Suprapubic skin (tissue), 4 donors: ENCODE measurements around the gene JAZF1.

Source experiments
- CTCF ChIP-seq, 2 donors: fragments of 200-600 bp in 1 of 2; fragments of 450-650 bp in 1 of 2; sonication (generic) in 1 of 2; IDR thresholded peaks; one replicate each; pipeline ENCODE4 v1.5.1; 2016 to 2019; ENCODE audit warnings: antibody characterized with exemption in 2 of 2, mild to moderate bottlenecking in 1 of 2, moderate library complexity in 1 of 2
- EP300 ChIP-seq: sonication (generic); formaldehyde crosslinking; IDR thresholded peaks from one replicate; pipeline ENCODE4 v1.6.1; 2017; ENCODE audit warnings: antibody characterized with exemption
- POLR2A ChIP-seq, 2 donors: fragments of 450-650 bp; IDR thresholded peaks; one replicate each; pipeline ENCODE4 v1.6.1; 2017; ENCODE audit warnings: antibody characterized with exemption in 2 of 2, mild to moderate bottlenecking in 2 of 2, moderate library complexity in 2 of 2
- POLR2AphosphoS5 ChIP-seq, 3 donors: sonication (generic); formaldehyde crosslinking; IDR thresholded peaks; one replicate each; pipeline ENCODE4 v1.6.1; 2017; ENCODE audit warnings: antibody characterized with exemption in 3 of 3

GRCh38 chr7:28026237-28026636 lies 154.4 kb downstream of the JAZF1 start:
- TF ChIP-seq POLR2AphosphoS5 (IDR thresholded peaks at IDR 0.05) (no peak), CTCF (IDR thresholded peaks at IDR 0.05) (no peak), POLR2A (IDR thresholded peaks at IDR 0.05) (no peak), EP300 (no peak)
